Measurements from ENCODE around the gene ARHGAP20. TPM values are rescaled to one million over a fixed set of nuclear protein-coding genes. Genes with fewer than 3 reads are reported as not detected.

Gene ARHGAP20
- total and polyA plus RNA-seq, 2 experiments from 2014 or later = 0.84 to 0.97 TPM

DNA sequence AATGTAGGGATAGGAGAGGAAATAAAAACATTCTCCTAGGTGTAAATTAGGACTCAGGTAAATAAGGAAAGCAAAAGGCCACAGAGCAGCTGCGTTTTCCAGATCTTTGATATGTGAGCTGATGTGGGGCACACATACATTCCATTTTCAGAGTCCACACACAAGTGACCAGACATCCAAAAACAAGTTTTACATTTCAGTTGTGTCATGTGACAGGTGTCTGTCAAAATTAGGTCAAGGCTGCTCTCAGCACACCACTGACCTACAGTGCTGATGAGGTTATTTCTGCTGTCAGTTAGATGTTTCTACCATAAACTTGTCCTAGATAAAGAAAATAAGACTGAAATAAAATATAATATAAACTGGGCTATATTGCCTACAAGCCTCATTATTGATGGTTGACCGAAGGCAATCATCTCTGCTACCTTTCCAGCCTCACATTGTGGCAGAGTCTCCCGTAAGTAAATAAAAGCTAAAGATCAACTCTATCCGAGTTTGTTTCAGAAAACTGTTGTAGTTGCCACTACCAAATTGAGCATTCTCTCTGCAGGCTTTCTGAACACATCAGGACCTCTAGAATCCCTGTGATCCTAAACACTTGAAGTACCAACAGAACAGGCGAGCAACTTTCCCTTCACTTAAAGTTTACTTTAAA, 7.9 kb downstream of the ARHGAP20 start:
- Histone ChIP-seq H3K27me3 (replicated peaks; ENCODE audit: insufficient read depth) (no peaks in the 10 kb centered on the region), H3K27ac (no peak overlapping the region), H3K4me3 (no peak overlapping the region), H3K4me1 (ENCODE audit: insufficient read depth) (no peaks in the 10 kb centered on the region), H3K4me2 (ENCODE audit: unreplicated experiment) (no peak overlapping the region), H4K20me1 (ENCODE audit: insufficient read depth) (no peaks in the 10 kb centered on the region), H3K36me3 (ENCODE audit: low read depth) (no peaks in the 10 kb centered on the region), H3K9me3 (ENCODE audit: low read depth) (no peaks in the 10 kb centered on the region), H2AFZ (no peak overlapping the region), H3K9me2 (ENCODE audit: insufficient read depth) (no peaks in the 10 kb centered on the region), H3F3A (ENCODE audit: insufficient read depth) (no peaks in the 10 kb centered on the region), H3K79me2 (ENCODE audit: insufficient read depth) (no peaks in the 10 kb centered on the region), H3K9ac (no peak overlapping the region)
- TF ChIP-seq EZH2phosphoT487 (IDR thresholded peaks at IDR 0.05; ENCODE audit: insufficient read depth, low read depth) = no peak
- no peak for TF ChIP-seq EZH2 (IDR thresholded peaks at IDR 0.05; ENCODE audit: insufficient read depth, poor library complexity, severe bottlenecking)
- 80 to 86% methylated on average over 5 of the region's 5 CpGs for WGBS, 2 experiments (ENCODE audit: low coverage in 1 of 2, low lambda C conversion rate in 2 of 2, missing lambda C conversion rate in 2 of 2)
- in situ Hi-C loops (cut with MboI) = loop anchor here (25.0 kb wide), 2 partner anchors 533 to 733 kb away; partner anchors contain the start of gene POU2AF2
- no peak for DNase-seq

DNA sequence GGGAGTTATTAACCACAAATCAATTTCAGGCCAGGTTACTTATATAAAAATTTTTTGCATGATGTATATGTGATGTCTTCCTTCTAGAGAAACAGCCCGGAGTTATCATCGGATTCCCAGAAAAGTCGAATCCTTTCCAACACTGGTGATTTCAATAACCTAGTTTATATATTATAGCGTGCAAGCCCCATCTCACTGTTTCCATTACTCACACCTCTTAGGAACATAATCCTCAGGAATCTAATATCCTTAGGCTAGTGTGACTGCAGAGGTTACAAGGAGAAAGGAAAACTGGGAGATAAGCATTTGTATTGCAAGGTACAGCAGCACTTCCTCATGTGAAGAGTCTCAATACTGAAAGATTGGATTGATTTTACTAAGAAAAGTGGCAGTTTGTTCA, 20.3 kb downstream of the ARHGAP20 start:
- DNase-seq = no peak
- TF ChIP-seq EZH2 (IDR thresholded peaks at IDR 0.05; ENCODE audit: insufficient read depth, poor library complexity, severe bottlenecking) (no peak), EZH2phosphoT487 (IDR thresholded peaks at IDR 0.05; ENCODE audit: insufficient read depth, low read depth) (no peak)
- no peaks in the 10 kb centered on the region for H3K4me1 ChIP-seq (ENCODE audit: insufficient read depth)
- no peaks in the 10 kb centered on the region for H3K9me2 ChIP-seq (ENCODE audit: insufficient read depth)
- H3K4me2 ChIP-seq (ENCODE audit: unreplicated experiment) = no peak overlapping the region
- no peaks in the 10 kb centered on the region for H3K27me3 ChIP-seq (replicated peaks; ENCODE audit: insufficient read depth)
- H3K27ac ChIP-seq = no peak overlapping the region
- H3K9ac ChIP-seq = no peak overlapping the region
- H4K20me1 ChIP-seq (ENCODE audit: insufficient read depth) = no peaks in the 10 kb centered on the region
- in situ Hi-C loops (cut with MboI) = no loop called here
- WGBS, 2 experiments (ENCODE audit: low coverage in 1 of 2, low lambda C conversion rate in 2 of 2, missing lambda C conversion rate in 2 of 2) = 85 to 90% methylated on average over 4 of the region's 4 CpGs
- no peak overlapping the region for H3K4me3 ChIP-seq
- no peaks in the 10 kb centered on the region for H3F3A ChIP-seq (ENCODE audit: insufficient read depth)
- no peaks in the 10 kb centered on the region for H3K79me2 ChIP-seq (ENCODE audit: insufficient read depth)
- no peaks in the 10 kb centered on the region for H3K9me3 ChIP-seq (ENCODE audit: low read depth)
- no peaks in the 10 kb centered on the region for H3K36me3 ChIP-seq (ENCODE audit: low read depth)
- H2AFZ ChIP-seq = no peak overlapping the region

DNA sequence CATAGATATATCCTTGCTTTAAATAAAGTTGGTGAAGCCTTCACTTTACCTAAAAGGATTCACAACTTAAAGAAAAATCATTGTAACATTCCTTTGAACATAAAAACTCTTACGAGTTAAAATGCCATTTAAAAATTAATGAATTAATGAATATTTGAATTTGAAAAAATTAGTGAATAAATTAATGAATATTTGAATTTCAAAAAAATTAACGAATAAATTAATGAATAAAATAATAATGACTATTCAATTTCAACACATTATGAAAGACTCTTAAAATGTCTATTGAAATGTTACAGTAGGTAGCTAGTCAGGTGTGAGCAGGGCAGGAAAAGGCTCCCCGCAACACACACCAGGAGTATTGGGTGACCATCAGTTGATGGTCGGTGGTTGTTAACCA, 22.9 kb downstream of the ARHGAP20 start:
- Histone ChIP-seq H3K27me3 (replicated peaks; ENCODE audit: insufficient read depth) (no peaks in the 10 kb centered on the region), H4K20me1 (ENCODE audit: insufficient read depth) (no peaks in the 10 kb centered on the region), H2AFZ (no peak overlapping the region), H3K27ac (no peak overlapping the region), H3K36me3 (ENCODE audit: low read depth) (no peaks in the 10 kb centered on the region), H3K9ac (no peak overlapping the region), H3F3A (ENCODE audit: insufficient read depth) (no peaks in the 10 kb centered on the region), H3K9me3 (ENCODE audit: low read depth) (no peaks in the 10 kb centered on the region), H3K4me2 (ENCODE audit: unreplicated experiment) (no peak overlapping the region), H3K9me2 (ENCODE audit: insufficient read depth) (no peaks in the 10 kb centered on the region), H3K4me1 (ENCODE audit: insufficient read depth) (no peaks in the 10 kb centered on the region), H3K4me3 (no peak overlapping the region), H3K79me2 (ENCODE audit: insufficient read depth) (no peaks in the 10 kb centered on the region)
- no peak for DNase-seq
- in situ Hi-C loops (cut with MboI) = no loop called here
- TF ChIP-seq EZH2 (IDR thresholded peaks at IDR 0.05; ENCODE audit: insufficient read depth, poor library complexity, severe bottlenecking) = no peak
- no peak for TF ChIP-seq EZH2phosphoT487 (IDR thresholded peaks at IDR 0.05; ENCODE audit: insufficient read depth, low read depth)
- 89 to 92% methylated on average over 4 of the region's 4 CpGs for WGBS, 2 experiments (ENCODE audit: low coverage in 1 of 2, low lambda C conversion rate in 2 of 2, missing lambda C conversion rate in 2 of 2)

DNA sequence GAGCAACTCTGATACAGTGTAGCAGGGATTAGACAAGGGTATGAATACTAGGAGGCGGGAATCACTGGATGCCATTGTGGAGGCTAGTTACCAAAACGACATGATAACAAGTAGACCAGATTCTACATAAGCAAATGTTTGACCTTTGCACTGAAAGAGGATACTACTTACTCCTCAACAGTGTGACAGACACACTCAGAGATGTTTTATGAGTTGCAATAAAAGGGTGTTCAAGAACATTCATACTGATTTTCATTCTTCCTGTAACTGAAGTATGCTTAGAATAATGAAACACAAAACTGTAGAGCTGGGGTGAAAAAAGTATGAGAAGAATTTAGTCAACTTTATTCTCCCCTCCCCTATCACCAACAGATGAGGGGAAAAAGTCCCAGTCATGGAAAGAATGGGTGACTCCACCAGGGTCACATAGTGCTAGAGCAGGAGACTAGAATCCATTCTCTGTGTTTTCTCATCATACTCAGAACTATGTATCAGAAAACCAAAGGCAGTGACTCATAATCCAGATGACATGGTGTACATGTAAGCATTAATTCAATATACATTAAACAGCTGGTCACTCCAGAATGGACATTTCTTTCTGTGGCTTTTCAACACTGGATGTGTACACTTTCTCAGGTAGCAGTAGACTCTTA, 32.8 kb downstream of the ARHGAP20 start:
- no peak overlapping the region for H3K27ac ChIP-seq
- 93 to 98% methylated on average over 2 of the region's 2 CpGs for WGBS, 2 experiments (ENCODE audit: low coverage in 1 of 2, low lambda C conversion rate in 2 of 2, missing lambda C conversion rate in 2 of 2)
- no peaks in the 10 kb centered on the region for H3K36me3 ChIP-seq (ENCODE audit: low read depth)
- no peak overlapping the region for H3K9ac ChIP-seq
- H3K9me3 ChIP-seq (ENCODE audit: low read depth) = no peaks in the 10 kb centered on the region
- H3K27me3 ChIP-seq (replicated peaks; ENCODE audit: insufficient read depth) = no peaks in the 10 kb centered on the region; the same call in 1 of the 2 replicates
- H3K4me2 ChIP-seq (ENCODE audit: unreplicated experiment) = no peak overlapping the region
- no peak overlapping the region for H2AFZ ChIP-seq
- DNase-seq = peak; percentile 40
- H3F3A ChIP-seq (ENCODE audit: insufficient read depth) = no peaks in the 10 kb centered on the region
- H4K20me1 ChIP-seq (ENCODE audit: insufficient read depth) = no peaks in the 10 kb centered on the region
- no peaks in the 10 kb centered on the region for H3K79me2 ChIP-seq (ENCODE audit: insufficient read depth)
- no peak overlapping the region for H3K4me3 ChIP-seq
- H3K9me2 ChIP-seq (ENCODE audit: insufficient read depth) = no peaks in the 10 kb centered on the region
- H3K4me1 ChIP-seq (ENCODE audit: insufficient read depth) = no peaks in the 10 kb centered on the region
- TF ChIP-seq EZH2 (IDR thresholded peaks at IDR 0.05; ENCODE audit: insufficient read depth, poor library complexity, severe bottlenecking) (no peak), EZH2phosphoT487 (IDR thresholded peaks at IDR 0.05; ENCODE audit: insufficient read depth, low read depth) (no peak)
- in situ Hi-C loops (cut with MboI) = no loop called here

Data from GM23248 (cell line).